K562 (cell line): ENCODE results near the gene ZNF792. TPM values are rescaled to one million over a fixed set of nuclear protein-coding genes. Genes with fewer than 3 reads are reported as not detected.

ENCODE experiments used
- ATAC-seq: fragments of 200-7000 bp; cut with Tn5 transposase; 3 replicates; pipeline ENCODE4 v1.9.1; 2020; ENCODE audit warnings: moderate library complexity
- BruUV-seq: library from RNA; stranded (reverse); fragments of 400-500 nt; replicated peaks from 2 replicates; lab custom pipeline; 2021; lab: Mats Ljungman, UMichigan
- CTCF ChIA-PET: fragments of 300-600 bp; formaldehyde crosslinking; extraction: SDS; loops from one replicate; lab custom pipeline; 2021; ENCODE audit warnings: low intra/inter-chr PET ratio; lab: Yijun Ruan, JAX
- POLR2A ChIA-PET: fragments of 300-600, 350-650 bp; sonication (Branson Sonifier 250); formaldehyde crosslinking; extraction: SDS; loops from one replicate; lab custom pipeline; 2021; ENCODE audit warnings: antibody characterized with exemption, inconsistent platforms; lab: Yijun Ruan, JAX
- DNase-seq, 4 experiments: peaks; one replicate each; pipeline versions ENCODE4 v3.0.0 to v3.0.0-alpha.2; 2011 to 2018; ENCODE audit warnings: low spot score in 3 of 4, mixed read lengths in 3 of 4; ENCODE audit errors: extremely low read depth in 1 of 4
- FAIRE-seq: peaks from 2 replicates; lab custom pipeline; 2011; peaks lifted over from hg19 to GRCh38; lab: Jason Lieb, UNC
- H2AFZ ChIP-seq: 2 replicates; pipeline ENCODE4 v1.6.0; 2011; ENCODE audit warnings: low read depth, low read length, control low read depth, inconsistent platforms
- H3K27ac ChIP-seq: fragments of 200-600 bp; 3 replicates; pipeline ENCODE4 v1.8.0; 2011; ENCODE audit warnings: low read depth, mild to moderate bottlenecking, control low read depth, inconsistent platforms, low read length, moderate library complexity, mixed read lengths; ENCODE audit errors: extremely low read depth
- H3K27me3 ChIP-seq, 2 experiments: fragments of 300-600 bp in 1 of 2; 2 replicates in 1 of 2; 3 replicates in 1 of 2; pipeline versions ENCODE4 v1.6.0 to v1.8.0; 2011; ENCODE audit warnings: inconsistent platforms in 2 of 2, low read length in 2 of 2, mild to moderate bottlenecking in 1 of 2, mixed read lengths in 1 of 2, moderate library complexity in 1 of 2; ENCODE audit not compliant: control insufficient read depth in 2 of 2, insufficient read depth in 2 of 2
- H3K36me3 ChIP-seq: fragments of 300-600 bp; 3 replicates; pipeline ENCODE4 v1.8.0; 2011; ENCODE audit warnings: mild to moderate bottlenecking, low read length, inconsistent platforms; ENCODE audit not compliant: control insufficient read depth, insufficient read depth
- H3K4me1 ChIP-seq, 2 experiments: fragments of 200-600 bp in 1 of 2; replicated peaks in 1 of 2; 2 replicates in 1 of 2; 3 replicates in 1 of 2; pipeline versions ENCODE4 v1.5.1 to v1.8.0; 2011; ENCODE audit warnings: inconsistent platforms in 2 of 2, low read length in 2 of 2, mild to moderate bottlenecking in 1 of 2, mixed read lengths in 1 of 2, moderate library complexity in 1 of 2; ENCODE audit not compliant: control insufficient read depth in 2 of 2, insufficient read depth in 2 of 2
- H3K4me2 ChIP-seq: 2 replicates; pipeline ENCODE4 v1.6.1; 2011; ENCODE audit warnings: low read length, control low read depth, inconsistent platforms, mixed read lengths; ENCODE audit not compliant: insufficient read depth
- H3K4me3 ChIP-seq: fragments of 200-600 bp; sonication (generic), shearing (Covaris generic); 2 replicates; pipeline ENCODE4 v1.5.1; 2016; ENCODE audit warnings: control low read depth, inconsistent platforms
- H3K79me2 ChIP-seq: fragments of 200-600 bp; 3 replicates; pipeline ENCODE4 v1.8.0; 2011; ENCODE audit warnings: low read length, inconsistent platforms; ENCODE audit not compliant: control insufficient read depth, insufficient read depth
- H3K9ac ChIP-seq, 2 experiments: 2 replicates each; pipeline versions ENCODE4 v1.6.0 to v1.6.1; 2011; ENCODE audit warnings: low read depth in 2 of 2, low read length in 2 of 2, control low read depth in 1 of 2, inconsistent platforms in 1 of 2, mild to moderate bottlenecking in 1 of 2, mixed read lengths in 1 of 2; ENCODE audit not compliant: insufficient read depth in 1 of 2
- H3K9me1 ChIP-seq: one replicate; pipeline ENCODE4 v1.6.0; 2011; ENCODE audit warnings: inconsistent platforms, mild to moderate bottlenecking, low read length, moderate library complexity; ENCODE audit not compliant: control insufficient read depth, insufficient read depth
- H3K9me3 ChIP-seq: replicated peaks from 2 replicates; pipeline ENCODE4 v1.5.1; 2011; ENCODE audit warnings: low read depth, low read length, inconsistent platforms; ENCODE audit not compliant: control insufficient read depth, insufficient read depth
- H4K20me1 ChIP-seq: replicated peaks from 2 replicates; pipeline ENCODE4 v1.6.1; 2011; ENCODE audit warnings: low read length, inconsistent platforms, mixed read lengths; ENCODE audit not compliant: control insufficient read depth, insufficient read depth
- TBL1XR1 ChIP-seq, 2 experiments: IDR thresholded peaks; 2 replicates each; pipeline ENCODE4 v1.6.1; 2012; ENCODE audit warnings: improper control_type of control experiment in 2 of 2, low read length in 2 of 2, mild to moderate bottlenecking in 1 of 2
- WGBS: fragments of 100-300 bp; shearing (Covaris generic); methylation state at CpG from one replicate; pipeline ENCODE4 v1.1.6; 2016; ENCODE audit warnings: low coverage, mixed read lengths; ENCODE audit not compliant: insufficient coverage; ENCODE audit errors: missing lambda C conversion rate; 5-methylcytosine and 5-hydroxymethylcytosine counted together
- in situ Hi-C: fragments of 300-500 bp; cut with MboI; formaldehyde crosslinking; loops from 4 replicates; pipeline ENCODE4 v1.15.0; 2018; ENCODE audit warnings: inconsistent platforms, mixed read lengths
- intact Hi-C: fragments of 100-400 bp; cut with micrococcal nuclease; formaldehyde crosslinking; loops from 2 replicates; pipeline ENCODE4 v1.14.2; 2022
- polyA plus RNA-seq, 8 experiments: library from polyadenylated mRNA; depleted of rRNA in 4 of 8; stranded (reverse) in 5 of 8; unstranded in 3 of 8; fragments of >200 nt; fragmentation: Nextera tagmentation in 2 of 8; fragmentation: Illumina TruSeq in 1 of 8; extraction: Ambion mirVana in 2 of 8; extraction: Trizol in 1 of 8; gene quantifications; 2 replicates each; pipeline versions ENCODE4 v1.2.1 to v1.2.3, GENCODE V29; 2011 to 2014; ENCODE audit warnings: inconsistent platforms in 1 of 8, missing spikeins in 1 of 8
- total RNA-seq, 7 experiments: library from RNA; depleted of rRNA in 6 of 7; stranded (reverse); fragments of >200 nt in 6 of 7; fragmentation: Illumina TruSeq in 2 of 7; extraction: Trizol in 2 of 7; gene quantifications; 2 replicates each; pipeline versions ENCODE4 v1.2.1 to v1.2.3, GENCODE V29; 2011 to 2021; ENCODE audit warnings: low replicate concordance in 1 of 7

ZNF792 gene
- total and polyA plus RNA-seq, 9 of the 15 experiments (the other 6 are each of a cell fraction or from before 2014, with no cell fraction given), result 3.3 to 16.5 (median 10.4) TPM

GRCh38 chr19:35011091-35011689 is 47.2 kb upstream of the ZNF792 start:
- ChIA-PET POLR2A (interaction anchor here (1.0 to 1.2 kb wide), 3 partner anchors 14 to 84 kb away, joined by 3 to 5 read pairs (median 3); partner anchors contain the start of gene ZNF30), CTCF (no interaction called here)
- BruUV-seq, result no TSS peak
- no peak for TF ChIP-seq TBL1XR1 (IDR thresholded peaks at IDR 0.05; ENCODE audit: low read length in 2 of 2)
- in situ Hi-C loops, result loop anchor here (5.0 kb wide), 1 partner anchor 169 kb away; no protein-coding TSS in a partner anchor
- Histone ChIP-seq H3K9ac (no peak overlapping the region), H3K79me2 (peaks cover 10% of the 10 kb centered on the region; the same call in 2 of the 3 replicates), H3K36me3 (peaks cover 82% of the 10 kb centered on the region), H3K9me3 (no peaks in the 10 kb centered on the region), H3K27me3 (no peaks in the 10 kb centered on the region), H2AFZ (no peak overlapping the region), H3K9me1 (peaks cover 4% of the 10 kb centered on the region), H3K4me3 (no peak overlapping the region), H4K20me1 (no peaks in the 10 kb centered on the region), H3K4me1 (peaks cover 0 to 28% of the 10 kb centered on the region in 2 experiments; a peak in 2 of 5 replicates), H3K27ac (no peak overlapping the region), H3K4me2 (no peak overlapping the region)
- no peak for DNase-seq
- no peak for ATAC-seq
- 87% methylated on average over 11 of the region's 13 CpGs for WGBS
- intact Hi-C loops, result no loop called here
- no peak for FAIRE-seq
